WTC11 (cell line): ENCODE results near the gene KRTAP10-4.

Experiments
- AFF4 ChIP-seq: sonication (generic); formaldehyde crosslinking; IDR thresholded peaks from 2 replicates; pipeline ENCODE4 v1.8.1; 2023; ENCODE audit warnings: mild to moderate bottlenecking, missing genetic modification reagents, borderline replicate concordance
- ATF3 ChIP-seq: sonication (generic); formaldehyde crosslinking; conservative IDR thresholded peaks from 2 replicates; pipeline ENCODE4 v1.8.1; 2022; ENCODE audit warnings: mild to moderate bottlenecking, missing genetic modification reagents
- CREM ChIP-seq: sonication (generic); formaldehyde crosslinking; IDR thresholded peaks from 2 replicates; pipeline ENCODE4 v1.8.1; 2022; ENCODE audit warnings: mild to moderate bottlenecking, missing genetic modification reagents, moderate library complexity
- CTCF ChIP-seq: fragments of 200-600 bp; IDR thresholded peaks from 2 replicates; pipeline ENCODE4 v1.8.0; 2022; ENCODE audit warnings: antibody characterized with exemption
- FOXJ3 ChIP-seq: sonication (generic); formaldehyde crosslinking; IDR thresholded peaks from 2 replicates; pipeline ENCODE4 v1.9.0; 2021; ENCODE audit warnings: missing genetic modification reagents, mild to moderate bottlenecking, borderline replicate concordance
- USF2 ChIP-seq: sonication (generic); formaldehyde crosslinking; IDR thresholded peaks from 2 replicates; pipeline ENCODE4 v1.8.1; 2023; ENCODE audit warnings: mild to moderate bottlenecking, missing genetic modification reagents, moderate library complexity

- TF ChIP-seq AFF4 (CRISPR knock-in tag), result no peak
- TF ChIP-seq USF2 (CRISPR knock-in tag), result no peak
- no peak for TF ChIP-seq FOXJ3
- no peak for TF ChIP-seq CTCF
- TF ChIP-seq ATF3, result no peak
- no peak for TF ChIP-seq CREM (CRISPR knock-in tag)
Measured at GRCh38 chr21:44609193-44609592, 35.7 kb downstream of the KRTAP10-4 start.
